B cell (primary cell): Measurements from ENCODE around the gene CNTNAP3B.
"Not testable (repeated sequence)": the region's sequence is repeated elsewhere in the genome, so short reads cannot be mapped to it uniquely, and the experiment has no call there.

ENCODE experiments used
- CTCF ChIP-seq: fragments of 200-600 bp; IDR thresholded peaks from one replicate; pipeline ENCODE4 v1.8.0; 2022; ENCODE audit warnings: antibody characterized with exemption, mild to moderate bottlenecking
- EZH2 ChIP-seq: IDR thresholded peaks from 2 replicates; pipeline ENCODE4 v1.6.1; 2012; ENCODE audit warnings: borderline replicate concordance, low read depth, mild to moderate bottlenecking, moderate library complexity, low read length; ENCODE audit not compliant: insufficient read depth, poor library complexity, severe bottlenecking

GRCh38 chr9:41847829-41848228, 281.4 kb downstream of the CNTNAP3B start:
- TF ChIP-seq CTCF, EZH2: not testable (repeated sequence)
